HG03460 (cell line): ENCODE data around the gene KLK6.
"Not testable (repeated sequence)": the region's sequence is repeated elsewhere in the genome, so short reads cannot be mapped to it uniquely, and the experiment has no call there.

Source experiments
- ATAC-seq: cut with Tn5 transposase; IDR thresholded peaks from one replicate; pipeline ENCODE4 v1.9.1; 2021; ENCODE audit not compliant: unreplicated experiment

The KLK6 gene

GRCh38 chr19:50994129-50994528 lies 24.7 kb upstream of the KLK6 start:
- no peak for ATAC-seq

GRCh38 chr19:50992666-50993035 lies 23.3 kb upstream of the KLK6 start:
- no peak for ATAC-seq

DNA sequence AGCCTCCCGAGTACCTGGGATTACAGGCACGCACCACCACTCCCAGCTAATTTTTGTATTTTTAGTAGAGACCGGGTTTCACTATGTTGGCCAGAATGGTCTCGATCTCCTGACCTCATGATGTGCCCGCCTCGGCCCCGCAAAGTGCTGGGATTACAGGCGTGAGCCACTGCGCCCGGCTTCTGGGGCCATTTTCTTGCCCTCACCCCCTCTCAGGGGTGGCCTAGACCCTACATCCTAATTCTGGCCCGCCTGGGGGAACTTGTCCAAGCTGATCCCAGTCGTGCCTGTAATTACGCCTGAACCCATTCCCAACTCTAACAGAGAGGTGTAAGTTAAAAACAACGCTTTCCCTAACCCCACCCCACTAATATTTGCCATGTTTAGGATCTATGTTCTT lies 15.0 kb upstream of the KLK6 start:
- not testable (repeated sequence) for ATAC-seq

DNA sequence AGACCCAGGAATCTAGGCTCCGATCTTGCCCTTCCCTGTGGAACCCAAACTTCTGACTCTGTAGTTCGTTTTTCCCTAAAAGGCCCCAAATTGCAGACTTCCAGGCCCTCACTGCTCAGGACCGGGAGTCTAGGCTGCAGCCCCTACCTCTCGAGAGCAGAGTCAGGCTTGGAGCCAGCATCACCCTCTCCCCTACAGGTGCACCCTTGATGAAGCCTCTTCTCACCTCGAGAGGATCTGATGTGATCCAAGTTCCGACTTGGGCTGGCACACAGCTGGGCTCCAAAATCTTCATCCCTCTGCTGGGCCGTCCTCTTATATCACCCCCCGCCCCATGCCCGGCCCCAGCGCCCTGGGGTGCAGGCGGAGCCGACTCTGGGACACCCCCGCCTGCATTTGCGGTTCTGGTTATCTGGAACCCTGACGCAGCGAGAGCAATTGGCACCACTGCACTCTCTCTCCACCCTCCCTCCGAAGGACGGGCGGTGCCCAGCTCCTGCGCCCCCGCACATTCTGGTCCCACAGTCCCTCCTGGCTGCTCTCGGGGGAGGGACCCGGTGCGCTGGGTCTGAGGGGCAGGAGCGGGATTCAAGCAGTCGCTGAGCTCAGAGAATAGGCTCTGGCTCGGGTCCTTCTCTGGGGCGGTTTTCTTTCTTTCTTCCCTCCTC lies 14.4 kb upstream of the KLK6 start, which contains the start of gene KLK7:
Gene KLK7 (minus strand): TSS at position 293 of the 668 bp plus-strand sequence. CDS start 1,518 bp downstream, outside the sequence.
- ATAC-seq, result no peak

- ATAC-seq, result no peak
Measured at GRCh38 chr19:50982186-50982585, 12.8 kb upstream of the KLK6 start.

GRCh38 chr19:50981587-50982146 lies 12.3 kb upstream of the KLK6 start:
- ATAC-seq, result no peak

- no peak for ATAC-seq
Measured at GRCh38 chr19:50980208-50980607, 10.8 kb upstream of the KLK6 start.

GRCh38 chr19:50979758-50980157 lies 10.4 kb upstream of the KLK6 start:
- no peak for ATAC-seq

GRCh38 chr19:50978772-50979390 lies 9.5 kb upstream of the KLK6 start:
- ATAC-seq, result no peak

- ATAC-seq, result no peak
Measured at GRCh38 chr19:50977626-50978025, 8.2 kb upstream of the KLK6 start.

GRCh38 chr19:50975766-50976165 lies 6.4 kb upstream of the KLK6 start:
- ATAC-seq, result no peak

GRCh38 chr19:50974702-50975556 lies 5.5 kb upstream of the KLK6 start:
- no peak for ATAC-seq

GRCh38 chr19:50972795-50973376 lies 3.5 kb upstream of the KLK6 start:
- ATAC-seq, result no peak

- not testable (repeated sequence) for ATAC-seq
Measured at GRCh38 chr19:50969810-50970209, 419 bp upstream of the KLK6 start.

- ATAC-seq, result no peak
Measured at GRCh38 chr19:50968716-50969412, 527 bp downstream of the KLK6 start.

DNA sequence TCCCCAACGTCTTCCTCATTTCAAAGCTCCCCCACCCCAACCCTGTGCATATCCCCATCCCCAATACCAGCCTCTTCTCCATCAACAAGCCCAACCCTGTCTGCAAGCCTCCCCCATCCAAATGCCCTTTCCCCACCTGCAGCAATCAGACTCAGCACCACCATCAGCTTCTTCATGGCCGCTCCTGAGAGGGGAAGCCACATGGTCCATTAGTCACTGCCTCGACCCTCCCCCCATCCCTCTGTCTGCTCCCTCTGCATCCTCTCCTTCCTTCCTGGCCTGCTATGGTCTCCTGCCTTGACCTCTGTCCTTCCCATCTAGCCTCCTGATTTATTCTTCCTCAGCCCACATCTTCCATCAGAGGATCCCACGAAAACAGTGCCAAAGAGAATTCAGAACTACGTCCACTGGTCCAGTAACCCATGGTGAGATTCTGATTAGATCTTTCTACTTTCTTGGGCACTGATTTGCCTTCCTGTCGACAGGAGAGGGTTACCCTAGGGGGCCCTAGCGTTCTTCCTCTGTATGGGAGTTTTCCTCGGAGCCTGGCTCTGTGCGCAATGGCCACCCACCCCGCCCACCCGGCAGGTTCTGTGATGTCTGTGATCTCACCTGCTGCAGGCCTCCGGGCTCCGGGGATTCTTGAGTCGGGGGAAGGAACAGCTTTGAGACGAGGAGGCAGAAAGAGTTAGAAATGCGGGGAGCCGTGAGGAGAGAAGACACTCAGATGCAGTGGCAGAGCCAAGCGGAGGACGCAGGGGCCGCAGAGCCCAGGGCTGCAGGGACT lies 1.3 kb downstream of the KLK6 start:
- no peak for ATAC-seq

DNA sequence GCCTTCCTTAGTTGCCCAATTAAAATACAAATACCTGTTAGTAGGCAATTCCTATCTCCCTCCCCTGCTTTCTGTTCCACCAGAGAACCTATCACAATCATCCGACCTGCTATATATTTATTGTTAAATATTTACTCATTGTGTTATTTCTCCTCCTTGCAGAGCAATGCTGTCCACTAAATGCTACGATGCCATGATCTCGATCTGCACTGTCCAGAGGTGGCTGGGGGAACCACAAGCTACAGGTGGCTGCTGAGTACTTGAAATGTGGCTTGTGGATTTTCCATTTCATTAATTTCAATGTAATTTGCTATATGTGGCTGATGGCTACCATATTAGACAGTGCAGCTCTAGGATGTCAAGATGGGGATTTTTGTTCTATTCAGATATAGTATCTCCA lies 5.1 kb downstream of the KLK6 start:
- ATAC-seq, result no peak

- no peak for ATAC-seq
Measured at GRCh38 chr19:50963381-50963780, 6.0 kb downstream of the KLK6 start.

DNA sequence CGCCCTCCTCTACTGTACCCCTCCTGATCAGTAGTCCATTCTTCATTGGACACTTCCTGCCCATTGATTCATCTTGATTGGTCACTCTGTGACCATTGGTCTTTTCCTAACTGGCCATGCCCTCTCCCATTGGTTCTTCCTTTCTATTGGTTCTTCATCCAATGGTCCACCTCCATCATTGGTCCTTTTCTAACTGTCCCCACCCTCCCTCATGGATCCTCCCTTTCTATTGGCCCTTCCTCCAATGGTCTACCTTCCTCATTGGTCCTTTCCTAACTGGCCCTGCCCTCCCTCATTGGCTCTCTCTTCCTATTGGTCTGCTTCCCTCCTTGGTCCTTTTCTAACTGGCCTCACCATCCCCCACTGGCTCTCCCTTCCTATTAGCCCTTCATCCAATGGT lies 7.1 kb downstream of the KLK6 start:
- ATAC-seq, result no peak
